ENCODE measurements around the gene TGM4. TPM values are rescaled to one million over a fixed set of nuclear protein-coding genes. Genes with fewer than 3 reads are reported as not detected.

Gene TGM4
- total RNA-seq, 4 donors from 2014 or later, result 0.26 to 1.4 (median 1.3) TPM; not detected in 1

GRCh38 chr3:44870375-44871061 is 3.9 kb upstream of the TGM4 start:
- WGBS, 2 donors, result 73 to 84% methylated on average over 8 of the region's 8 CpGs
- no peak for TF ChIP-seq POLR2A (IDR thresholded peaks at IDR 0.05)
- no peak for TF ChIP-seq CTCF (IDR thresholded peaks at IDR 0.05)
- peak in 1 of 2 donors; percentile 64 for DNase-seq (ENCODE audit: low spot score in 2 of 2)
- intact Hi-C loops (cut with DNase I; ENCODE audit: low total_unique reads), result no loop called here
- no peak overlapping the region for H3K4me3 ChIP-seq (ENCODE audit: low read depth, poor library complexity, severe bottlenecking)

- no peak overlapping the region for H3K4me3 ChIP-seq (ENCODE audit: low read depth, poor library complexity, severe bottlenecking)
- WGBS, 2 donors, result 84 to 86% methylated on average over 3 of the region's 3 CpGs
- no peak for TF ChIP-seq CTCF (IDR thresholded peaks at IDR 0.05)
- no peak for TF ChIP-seq POLR2A (IDR thresholded peaks at IDR 0.05)
- DNase-seq (ENCODE audit: low spot score in 2 of 2), result no peak
- intact Hi-C loops (cut with DNase I; ENCODE audit: low total_unique reads), result no loop called here
Observed at GRCh38 chr3:44875596-44875995, 1.2 kb downstream of the TGM4 start.

GRCh38 chr3:44877333-44877732 is 2.9 kb downstream of the TGM4 start:
- intact Hi-C loops (cut with DNase I; ENCODE audit: low total_unique reads), result no loop called here
- 91 to 94% methylated on average over 3 of the region's 3 CpGs for WGBS, 2 donors
- no peak for DNase-seq (ENCODE audit: low spot score in 2 of 2)
- H3K4me3 ChIP-seq (ENCODE audit: low read depth, poor library complexity, severe bottlenecking), result no peak overlapping the region
- TF ChIP-seq POLR2A (IDR thresholded peaks at IDR 0.05), result no peak
- TF ChIP-seq CTCF (IDR thresholded peaks at IDR 0.05), result no peak

- DNase-seq (ENCODE audit: low spot score in 2 of 2), result no peak
- 69 to 75% methylated on average over 2 of the region's 2 CpGs for WGBS, 2 donors
- no peak overlapping the region for H3K4me3 ChIP-seq (ENCODE audit: low read depth, poor library complexity, severe bottlenecking)
- TF ChIP-seq POLR2A (IDR thresholded peaks at IDR 0.05), result no peak
- no peak for TF ChIP-seq CTCF (IDR thresholded peaks at IDR 0.05)
- intact Hi-C loops (cut with DNase I; ENCODE audit: low total_unique reads), result no loop called here
Observed at GRCh38 chr3:44880284-44880683, 5.9 kb downstream of the TGM4 start.

- intact Hi-C loops (cut with DNase I; ENCODE audit: low total_unique reads), result no loop called here
- DNase-seq (ENCODE audit: low spot score in 2 of 2), result no peak
- H3K4me3 ChIP-seq (ENCODE audit: low read depth, poor library complexity, severe bottlenecking), result no peak overlapping the region
- TF ChIP-seq POLR2A (IDR thresholded peaks at IDR 0.05) (no peak), CTCF (IDR thresholded peaks at IDR 0.05) (no peak)
- WGBS, 2 donors, result 66 to 68% methylated on average over 5 of the region's 5 CpGs
Observed at GRCh38 chr3:44883213-44883955, 9.0 kb downstream of the TGM4 start.

Measured in lower leg skin (tissue), 4 donors.